NCI-H226 (cell line): ENCODE measurements around the gene AFTPH.
A peak's percentile ranks its signal among the peaks of the same experiment; 100 is the strongest.

Experiments
- DNase-seq: peaks from one replicate; pipeline ENCODE4 v3.0.0-alpha.2; 2015

The AFTPH gene

DNA sequence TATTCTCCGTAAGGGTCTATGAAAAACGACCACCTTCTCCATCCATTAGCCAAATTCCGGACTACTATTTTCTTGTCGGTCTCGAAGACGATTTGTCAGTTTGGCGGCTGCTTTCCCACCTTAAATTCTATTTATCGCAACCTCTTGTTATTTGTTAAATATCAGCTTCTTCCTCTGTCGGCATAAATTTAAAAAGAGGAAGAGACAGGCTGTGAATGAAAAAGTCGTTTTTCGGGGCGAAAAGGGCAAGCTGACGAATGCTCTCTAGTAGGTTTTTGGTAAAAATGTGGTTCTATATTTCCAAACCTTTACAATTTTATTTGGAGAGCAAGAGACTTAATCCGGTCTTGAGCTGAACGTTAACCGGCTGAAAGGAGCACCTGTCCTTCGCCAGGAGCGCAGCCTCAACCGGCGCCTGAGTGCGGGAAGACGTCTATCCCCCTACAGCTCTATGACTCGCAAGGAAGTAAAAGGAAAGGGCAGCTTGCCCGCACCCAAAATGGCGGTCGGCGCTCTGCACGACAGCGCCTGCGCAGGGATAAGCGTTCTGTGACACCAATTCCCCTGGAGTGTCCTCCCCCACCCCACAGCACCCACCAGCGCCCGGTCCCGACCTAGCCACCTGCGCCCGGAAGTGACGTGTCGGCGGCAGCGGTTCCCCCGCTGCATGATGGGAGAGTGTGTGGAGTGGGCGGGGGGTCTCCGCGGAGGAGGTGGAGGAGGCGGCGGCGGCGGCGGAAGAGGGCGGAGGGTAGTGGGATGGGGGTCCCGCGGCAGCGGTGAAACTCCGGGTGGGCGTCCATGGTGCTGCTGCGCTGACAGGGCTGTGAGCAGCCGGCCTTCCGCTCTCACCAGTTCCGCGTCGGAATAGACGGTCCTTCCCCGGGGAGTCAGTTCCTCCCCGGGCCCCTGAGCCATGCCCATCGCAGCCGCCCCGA lies at the start of gene AFTPH:
AFTPH (plus strand) TSS at position 663 of the 938 bp plus-strand sequence. CDS start 27,147 bp downstream, outside the sequence.
- peak; percentile 99 for DNase-seq

DNA sequence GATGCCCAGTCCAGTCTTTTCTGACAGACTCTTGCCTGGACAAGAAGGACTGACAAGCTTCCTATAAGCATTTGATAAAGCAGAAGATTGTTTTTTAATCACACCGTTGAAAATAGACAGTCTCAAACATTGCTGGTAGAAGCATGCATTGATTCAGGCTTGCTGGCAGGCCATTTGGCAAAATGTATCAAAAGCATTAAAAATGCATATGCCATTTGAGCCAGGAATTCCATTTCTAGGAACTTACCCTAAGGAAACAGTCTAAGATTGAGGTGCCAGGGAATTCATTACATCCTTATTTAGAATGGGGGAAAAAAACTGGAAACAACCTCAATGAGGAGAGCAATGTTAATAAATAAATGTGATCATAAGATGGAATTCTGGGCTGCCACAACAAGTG lies 49.5 kb upstream of the AFTPH start:
- DNase-seq = no peak

DNA sequence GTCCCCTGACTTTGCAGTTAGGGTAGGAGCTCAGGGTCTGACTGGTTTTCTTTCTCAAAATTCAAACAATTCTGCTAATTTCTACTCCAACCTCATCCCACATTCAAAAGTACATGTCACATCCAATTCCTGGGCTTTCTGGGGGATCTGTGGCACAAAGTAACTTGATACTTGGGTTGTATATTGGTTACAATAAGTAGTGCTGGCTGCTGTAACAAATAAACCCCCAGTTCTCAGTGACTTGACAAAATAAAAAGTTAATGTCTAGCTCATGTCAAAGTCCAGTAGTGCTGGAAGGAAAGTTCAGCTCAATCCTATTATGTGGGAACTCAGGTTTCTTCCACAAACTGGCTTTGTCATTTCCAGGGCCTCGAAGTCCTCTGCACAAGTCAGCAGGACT lies 47.1 kb upstream of the AFTPH start:
- no peak for DNase-seq

- DNase-seq = no peak
Measured at GRCh38 chr2:64477979-64478378, 46.1 kb upstream of the AFTPH start.

GRCh38 chr2:64478502-64479230 lies 45.5 kb upstream of the AFTPH start:
- DNase-seq = no peak

GRCh38 chr2:64479259-64480117 lies 44.6 kb upstream of the AFTPH start:
- DNase-seq = no peak

GRCh38 chr2:64481665-64482064 lies 42.5 kb upstream of the AFTPH start:
- no peak for DNase-seq

- no peak for DNase-seq
Measured at GRCh38 chr2:64482243-64482642, 41.9 kb upstream of the AFTPH start.

GRCh38 chr2:64482765-64483504 lies 41.2 kb upstream of the AFTPH start:
- no peak for DNase-seq

DNA sequence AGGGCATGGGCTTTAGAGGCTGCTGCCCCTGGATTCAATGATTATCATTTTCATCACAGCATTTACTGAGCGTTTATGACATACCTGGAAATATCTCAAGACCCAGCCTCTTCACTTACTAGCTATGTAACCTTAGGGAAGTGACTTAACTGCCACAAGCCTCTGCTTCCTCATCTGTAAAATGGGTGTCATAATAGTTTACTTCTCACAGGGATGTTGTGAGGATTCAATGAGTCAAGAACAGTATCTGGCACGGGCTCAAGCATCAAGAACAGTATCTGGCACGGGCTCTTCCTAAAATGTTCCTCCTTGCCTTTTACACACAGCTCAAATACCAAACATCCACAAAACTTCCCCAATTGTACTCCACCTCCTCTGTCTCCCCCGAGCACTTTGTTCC lies 38.8 kb upstream of the AFTPH start:
- no peak for DNase-seq

- no peak for DNase-seq
Measured at GRCh38 chr2:64485961-64486360, 38.2 kb upstream of the AFTPH start.

GRCh38 chr2:64487256-64488049 lies 36.7 kb upstream of the AFTPH start:
- DNase-seq = no peak

GRCh38 chr2:64488050-64488974 lies 35.8 kb upstream of the AFTPH start:
- no peak for DNase-seq

DNA sequence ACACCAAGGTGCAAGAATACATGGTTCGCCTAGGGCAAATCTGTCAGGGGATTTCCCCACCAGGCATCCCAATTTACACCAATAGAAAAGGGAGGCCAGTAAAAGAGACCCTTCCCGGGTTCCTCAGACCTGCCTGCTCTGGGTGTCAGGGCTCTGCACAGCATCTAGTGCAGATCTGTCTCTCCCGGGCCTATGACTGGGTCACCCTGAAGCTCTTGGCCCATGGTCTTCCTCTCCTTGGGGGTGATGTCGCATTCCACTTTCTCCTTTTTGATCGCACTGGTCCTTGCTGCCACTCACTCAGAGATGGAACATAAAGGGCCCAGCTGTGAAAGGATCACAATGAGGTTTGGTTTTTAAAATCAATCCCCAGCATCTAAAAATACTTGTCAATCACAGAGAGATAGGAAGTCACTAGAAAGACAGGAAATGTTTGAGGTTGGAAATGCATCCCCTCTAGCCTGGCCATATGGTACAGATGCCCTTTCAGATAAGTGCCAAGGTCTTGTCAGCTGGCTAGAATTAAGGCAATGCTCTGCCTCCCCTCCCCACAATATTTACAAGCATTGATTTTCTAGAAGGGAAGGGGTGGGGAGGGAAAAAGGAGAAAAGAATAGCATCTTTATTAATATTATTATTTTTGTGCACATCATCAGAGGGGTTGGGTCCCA lies 34.9 kb upstream of the AFTPH start:
- DNase-seq = no peak

GRCh38 chr2:64491426-64491825 lies 32.7 kb upstream of the AFTPH start:
- DNase-seq = peak; percentile 9

GRCh38 chr2:64492272-64492671 lies 31.9 kb upstream of the AFTPH start:
- no peak for DNase-seq

GRCh38 chr2:64492821-64493220 lies 31.3 kb upstream of the AFTPH start:
- DNase-seq = no peak

GRCh38 chr2:64493788-64494187 lies 30.3 kb upstream of the AFTPH start:
- no peak for DNase-seq

DNA sequence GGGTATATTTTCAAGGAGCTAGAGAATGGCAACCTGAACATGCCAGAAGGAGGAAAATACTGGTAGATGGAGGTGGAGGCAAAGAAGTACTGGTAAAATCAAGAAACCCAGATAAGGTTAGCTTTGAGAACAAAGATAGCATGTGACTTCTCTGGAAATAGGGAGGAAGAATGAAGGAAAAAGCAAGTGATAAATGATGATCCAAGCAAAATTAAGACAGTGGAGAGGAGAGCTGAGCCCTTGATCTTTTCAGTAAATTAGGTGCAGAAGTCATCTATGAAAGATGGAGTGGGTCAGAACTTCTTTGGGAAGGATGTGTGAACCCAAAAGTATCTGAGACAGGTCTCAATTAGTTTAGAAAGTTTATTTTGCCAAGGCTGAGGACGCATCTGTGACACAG lies 25.7 kb upstream of the AFTPH start:
- no peak for DNase-seq

DNA sequence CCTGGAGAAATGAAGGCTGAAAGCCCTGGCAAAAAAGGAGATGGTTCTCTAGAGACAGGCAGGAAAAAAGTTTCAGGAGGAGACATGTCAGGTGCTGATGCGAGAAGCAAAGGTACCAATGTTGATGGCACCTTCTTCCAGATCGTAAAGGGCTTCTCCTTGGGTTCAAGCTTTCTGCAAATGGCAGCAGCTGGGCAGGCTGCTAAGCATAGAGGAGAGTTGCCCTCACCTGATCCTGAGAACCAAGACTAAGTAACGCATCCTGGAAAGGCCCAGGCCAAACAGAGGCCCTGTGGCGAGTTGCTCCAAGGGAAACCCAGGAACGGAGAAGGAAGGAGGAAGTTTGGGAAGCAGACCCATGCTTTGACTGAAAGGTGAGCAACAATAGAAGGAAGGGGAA lies 23.6 kb upstream of the AFTPH start:
- no peak for DNase-seq
